Stimulated activated CD4-positive, alpha-beta T cell treated with anti-CD3 and anti-CD28 coated beads, Interleukin-15, amount 100 ng/mL, for 24 hours (primary cell): ENCODE measurements around the gene PRR33.

ENCODE experiments used
- DNase-seq: peaks from one replicate; pipeline ENCODE4 v3.0.0-alpha.2; 2020

The PRR33 gene

GRCh38 chr11:1916132-1916985 lies 24.7 kb upstream of the PRR33 start:
- DNase-seq: peak; percentile 22

- no peak for DNase-seq
Measured at GRCh38 chr11:1915795-1916131, 24.1 kb upstream of the PRR33 start.

GRCh38 chr11:1913271-1914060 lies 21.8 kb upstream of the PRR33 start:
- no peak for DNase-seq

- DNase-seq: no peak
Measured at GRCh38 chr11:1912289-1912878, 20.7 kb upstream of the PRR33 start.

GRCh38 chr11:1909524-1909923 lies 17.8 kb upstream of the PRR33 start:
- no peak for DNase-seq

- DNase-seq: no peak
Measured at GRCh38 chr11:1908618-1909017, 16.9 kb upstream of the PRR33 start.

- no peak for DNase-seq
Measured at GRCh38 chr11:1906611-1907423, 15.1 kb upstream of the PRR33 start.

GRCh38 chr11:1906181-1906580 lies 14.5 kb upstream of the PRR33 start:
- no peak for DNase-seq

- DNase-seq: no peak
Measured at GRCh38 chr11:1899686-1900085, 8.0 kb upstream of the PRR33 start.

- no peak for DNase-seq
Measured at GRCh38 chr11:1899090-1899489, 7.4 kb upstream of the PRR33 start.

- DNase-seq: no peak
Measured at GRCh38 chr11:1896923-1897322, 5.2 kb upstream of the PRR33 start.

- no peak for DNase-seq
Measured at GRCh38 chr11:1896468-1896867, 4.8 kb upstream of the PRR33 start.

GRCh38 chr11:1894759-1895158 lies 3.1 kb upstream of the PRR33 start:
- no peak for DNase-seq

GRCh38 chr11:1893581-1894359 lies 2.1 kb upstream of the PRR33 start:
- no peak for DNase-seq

- no peak for DNase-seq
Measured at GRCh38 chr11:1892558-1892957, 863 bp upstream of the PRR33 start.

- DNase-seq: no peak
Measured at GRCh38 chr11:1892116-1892515, 421 bp upstream of the PRR33 start.

GRCh38 chr11:1890856-1891830 lies 552 bp downstream of the PRR33 start:
- DNase-seq: no peak

GRCh38 chr11:1889941-1890855 lies 1.5 kb downstream of the PRR33 start:
- peak; percentile 37 for DNase-seq

GRCh38 chr11:1889224-1889930 lies 2.3 kb downstream of the PRR33 start:
- DNase-seq: peak; percentile 83
